Esophagus (tissue), 2 donors: Measurements from ENCODE around the gene GRB2. TPM values are rescaled to one million over a fixed set of nuclear protein-coding genes. Genes with fewer than 3 reads are reported as not detected.

ENCODE experiments used
- H3K27ac ChIP-seq, 2 donors: one replicate each; pipeline ENCODE4 v1.5.1; 2013; ENCODE audit warnings: low read depth in 2 of 2, mild to moderate bottlenecking in 2 of 2, inconsistent platforms in 1 of 2, low read length in 1 of 2, moderate library complexity in 1 of 2
- H3K27me3 ChIP-seq, 2 donors: one replicate each; pipeline ENCODE4 v1.6.1; 2013; ENCODE audit warnings: low read length in 2 of 2, control low read depth in 1 of 2, mild to moderate bottlenecking in 1 of 2; ENCODE audit not compliant: insufficient read depth in 2 of 2, control insufficient read depth in 1 of 2
- H3K36me3 ChIP-seq, 2 donors: one replicate each; pipeline ENCODE4 v1.6.1; 2013; ENCODE audit warnings: low read length in 1 of 2; ENCODE audit not compliant: control insufficient read depth in 2 of 2, insufficient read depth in 2 of 2
- H3K4me1 ChIP-seq, 2 donors: one replicate each; pipeline ENCODE4 v1.6.1; 2013; ENCODE audit warnings: low read length in 1 of 2; ENCODE audit not compliant: control insufficient read depth in 2 of 2, insufficient read depth in 2 of 2
- H3K4me3 ChIP-seq, 2 donors: one replicate each; pipeline ENCODE4 v1.5.1; 2013; ENCODE audit warnings: low read length in 2 of 2, mild to moderate bottlenecking in 2 of 2, low read depth in 1 of 2, moderate library complexity in 1 of 2
- H3K9me3 ChIP-seq, 2 donors: one replicate each; pipeline ENCODE4 v1.6.1; 2013; ENCODE audit warnings: mild to moderate bottlenecking in 2 of 2, low read depth in 1 of 2, low read length in 1 of 2, moderate library complexity in 1 of 2; ENCODE audit not compliant: control insufficient read depth in 2 of 2, insufficient read depth in 1 of 2
- WGBS, 2 donors: extraction: QIAGEN DNeasy Blood & Tissue Kit; methylation state at CpG; one replicate each; pipeline ENCODE4 v1.1.7; 2013; 5-methylcytosine and 5-hydroxymethylcytosine counted together
- polyA plus RNA-seq, 2 donors: library from polyadenylated mRNA; stranded (reverse); fragments of 200-250 nt; gene quantifications; one replicate each; pipeline ENCODE4 v1.2.3, GENCODE V29; 2013
- donor health status: healthy with polysubstance abuse.
- donor health status: Bipolar disorder and iron deficiency.

Gene GRB2
- polyA plus RNA-seq, 2 donors = 23.2 to 36.6 TPM

DNA sequence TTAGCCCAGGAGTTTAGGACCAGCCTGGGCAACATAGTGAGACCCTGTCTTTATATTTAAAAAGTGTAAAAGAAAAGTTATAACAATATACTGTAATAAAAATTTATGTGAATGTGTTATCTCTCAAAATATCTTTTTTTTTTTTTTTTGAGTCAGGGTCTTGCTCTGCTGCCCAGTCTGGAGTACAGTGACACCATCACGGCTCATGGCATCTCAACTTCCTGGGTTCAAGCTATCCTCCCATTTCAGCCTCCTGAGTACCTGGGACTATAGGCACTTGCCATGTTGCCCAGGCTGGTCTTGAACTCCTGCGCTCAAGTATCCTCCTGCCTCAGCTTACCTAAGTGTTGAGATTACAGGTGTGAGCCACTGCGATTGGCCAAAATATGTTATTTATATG is 70.8 kb downstream of the GRB2 start:
- H3K4me1 ChIP-seq = no peaks in the 10 kb centered on the region
- no peak overlapping the region for H3K4me3 ChIP-seq
- H3K27me3 ChIP-seq = no peaks in the 10 kb centered on the region
- H3K9me3 ChIP-seq = no peaks in the 10 kb centered on the region
- H3K27ac ChIP-seq = no peak overlapping the region
- WGBS, 2 donors = 97 to 98% methylated on average over 3 of the region's 3 CpGs
- H3K36me3 ChIP-seq = peaks cover 2% of the 10 kb centered on the region in 2 donors

DNA sequence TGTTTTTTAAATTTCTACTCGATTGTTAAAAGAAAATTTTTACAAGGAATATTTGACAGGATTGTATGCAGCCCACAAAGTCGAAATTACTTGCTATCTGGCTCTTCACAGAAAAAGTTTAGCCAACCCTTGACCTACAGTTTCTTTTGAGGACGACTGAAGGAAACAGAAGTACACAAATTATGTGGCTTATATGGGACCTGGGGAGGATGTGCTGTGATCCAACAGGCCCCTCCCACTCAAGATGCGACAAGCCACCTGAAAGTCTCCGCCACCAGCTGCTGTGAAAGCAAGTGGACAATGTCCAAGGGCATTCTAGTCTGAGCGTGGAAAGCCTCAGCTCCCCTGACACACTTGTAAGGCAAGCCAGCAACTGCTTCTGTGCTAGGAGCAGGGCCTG is 73.8 kb downstream of the GRB2 start:
- no peaks in the 10 kb centered on the region for H3K9me3 ChIP-seq
- H3K4me1 ChIP-seq = no peaks in the 10 kb centered on the region
- no peaks in the 10 kb centered on the region for H3K27me3 ChIP-seq
- H3K27ac ChIP-seq = no peak overlapping the region
- H3K36me3 ChIP-seq = peaks cover 2% of the 10 kb centered on the region in 2 donors
- WGBS, 2 donors = 75% methylated on average over 6 of the region's 6 CpGs
- no peak overlapping the region for H3K4me3 ChIP-seq

DNA sequence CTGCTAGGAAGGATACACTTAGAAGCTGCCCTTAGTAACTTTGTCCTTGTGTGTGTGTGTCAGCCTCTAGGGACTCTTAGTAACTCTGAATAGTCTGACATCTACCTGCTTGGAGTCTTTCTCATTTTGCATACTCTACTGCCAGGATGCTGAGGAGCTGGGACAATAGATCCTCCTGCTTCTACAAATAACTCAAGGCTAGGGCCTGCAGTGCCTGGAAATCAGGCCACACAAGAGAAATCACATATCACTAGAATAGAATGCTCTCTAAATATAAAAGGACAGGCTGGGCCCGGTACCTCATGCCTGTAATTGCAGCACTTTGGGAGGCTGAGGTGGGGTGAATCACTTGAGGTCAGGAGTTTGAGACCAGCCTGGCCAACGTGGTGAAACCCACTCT is 77.7 kb downstream of the GRB2 start:
- Histone ChIP-seq H3K27me3 (no peaks in the 10 kb centered on the region), H3K4me3 (no peak overlapping the region), H3K27ac (no peak overlapping the region), H3K9me3 (no peaks in the 10 kb centered on the region), H3K4me1 (peaks cover 0 to 2% of the 10 kb centered on the region in 2 donors), H3K36me3 (peaks cover 0 to 2% of the 10 kb centered on the region in 2 donors)
- WGBS, 2 donors = 76 to 82% methylated on average over 2 of the region's 2 CpGs

DNA sequence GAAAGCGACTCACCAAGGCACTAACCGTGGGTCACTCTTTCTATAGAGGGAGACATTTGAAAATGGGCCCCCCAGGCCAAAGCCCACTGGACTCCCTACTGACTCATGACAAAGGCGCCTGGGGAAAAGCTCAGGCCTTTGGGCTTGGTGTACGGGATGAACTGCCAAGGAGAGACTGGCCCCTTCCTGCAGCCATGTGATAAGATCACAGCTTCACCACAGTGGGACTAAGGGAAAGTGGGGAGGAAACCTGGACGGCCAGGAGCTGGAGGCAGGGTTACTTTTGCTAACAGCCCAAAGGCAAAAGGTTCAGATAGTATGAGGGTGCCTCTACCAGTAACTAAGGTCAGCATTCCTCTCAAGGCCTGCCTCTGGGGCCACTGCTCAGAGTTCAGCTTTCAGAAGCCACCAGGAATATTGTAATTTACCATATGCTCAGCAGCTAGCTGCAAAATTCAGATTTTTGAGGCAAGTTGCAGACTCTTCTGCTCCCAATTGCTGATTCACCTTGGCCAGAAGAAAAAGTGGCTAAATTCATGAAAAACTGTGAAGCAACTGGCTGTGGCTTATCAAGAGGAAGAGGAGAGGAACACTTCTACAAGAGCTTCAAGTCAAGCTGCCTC is 79.1 kb downstream of the GRB2 start:
- H3K4me3 ChIP-seq = no peak overlapping the region
- no peaks in the 10 kb centered on the region for H3K27me3 ChIP-seq
- WGBS, 2 donors = 63 to 71% methylated on average over 5 of the region's 5 CpGs
- H3K27ac ChIP-seq = peak overlapping the region; percentile 31 to 57
- peaks cover 0 to 2% of the 10 kb centered on the region in 2 donors for H3K4me1 ChIP-seq
- no peaks in the 10 kb centered on the region for H3K9me3 ChIP-seq
- peaks cover 4 to 7% of the 10 kb centered on the region in 2 donors for H3K36me3 ChIP-seq

DNA sequence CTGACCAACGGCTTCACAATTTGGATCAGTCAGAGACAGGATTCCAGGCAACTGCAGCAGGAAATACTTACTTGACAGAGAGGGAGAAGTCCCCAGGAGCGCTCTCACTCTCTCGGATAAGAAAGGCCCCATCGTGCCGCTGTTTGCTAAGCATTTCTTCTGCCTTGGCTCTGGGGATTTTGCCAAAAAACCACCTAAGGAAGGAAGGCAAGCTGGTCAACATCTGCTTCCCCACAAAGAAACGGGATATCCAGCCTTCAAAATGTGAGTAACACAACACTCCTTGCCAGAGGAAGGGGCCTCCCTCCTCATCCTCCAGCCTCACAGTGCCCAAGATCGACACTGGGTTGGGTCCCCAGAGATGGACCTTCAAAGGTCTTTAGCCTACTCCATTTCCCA is 79.7 kb downstream of the GRB2 start:
- 63 to 65% methylated on average over 7 of the region's 7 CpGs for WGBS, 2 donors
- Histone ChIP-seq H3K4me3 (no peak overlapping the region), H3K4me1 (peaks cover 0 to 2% of the 10 kb centered on the region in 2 donors), H3K27ac (peak overlapping the region in 1 of 2 donors; percentile 57), H3K27me3 (no peaks in the 10 kb centered on the region), H3K9me3 (no peaks in the 10 kb centered on the region), H3K36me3 (peaks cover 4 to 9% of the 10 kb centered on the region in 2 donors)

DNA sequence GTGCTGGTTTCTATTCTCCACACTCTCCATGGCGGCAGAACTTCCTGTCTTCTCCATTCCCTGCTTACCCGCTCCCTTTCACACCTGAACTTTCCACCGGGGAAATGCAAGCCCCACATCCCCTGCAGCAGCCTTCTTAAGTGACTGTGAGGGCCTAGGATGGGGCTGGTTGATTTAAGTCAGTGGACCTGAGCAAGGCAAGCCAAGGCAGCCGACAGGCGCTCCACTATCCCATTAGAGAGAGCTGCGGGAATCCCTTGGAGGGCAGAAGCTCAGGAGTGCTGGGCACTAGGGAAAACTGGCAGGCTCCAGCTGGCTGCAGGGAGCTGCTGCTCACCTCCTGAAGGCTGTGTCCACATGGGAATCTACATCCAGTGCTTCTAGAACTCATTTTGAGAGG is 80.1 kb downstream of the GRB2 start:
- H3K4me1 ChIP-seq = peaks cover 0 to 2% of the 10 kb centered on the region in 2 donors
- 79 to 85% methylated on average over 6 of the region's 6 CpGs for WGBS, 2 donors
- no peaks in the 10 kb centered on the region for H3K9me3 ChIP-seq
- peaks cover 4 to 14% of the 10 kb centered on the region in 2 donors for H3K36me3 ChIP-seq
- peak overlapping the region in 1 of 2 donors; percentile 70 for H3K27ac ChIP-seq
- H3K4me3 ChIP-seq = no peak overlapping the region
- H3K27me3 ChIP-seq = no peaks in the 10 kb centered on the region

DNA sequence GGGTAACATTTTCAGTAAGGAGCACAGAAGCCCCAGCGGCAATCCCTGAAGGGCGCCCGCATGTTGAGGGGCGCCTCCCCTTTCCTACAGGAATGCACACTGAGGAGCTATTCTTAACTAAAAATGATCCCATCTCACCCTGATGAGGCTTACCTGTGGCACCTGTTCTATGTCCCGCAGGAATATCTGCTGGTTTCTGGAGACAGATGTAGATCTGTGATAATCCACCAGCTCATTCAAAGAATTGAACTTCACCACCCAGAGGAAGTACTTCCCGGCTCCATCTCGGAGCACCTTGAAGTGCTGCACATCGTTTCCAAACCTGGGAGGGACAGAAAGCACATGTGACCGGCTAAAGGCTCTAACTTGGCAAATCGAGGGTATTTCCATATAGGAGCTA is 84.0 kb downstream of the GRB2 start:
- Histone ChIP-seq H3K36me3 (peaks cover 4 to 25% of the 10 kb centered on the region in 2 donors), H3K4me1 (peaks cover 0 to 2% of the 10 kb centered on the region in 2 donors), H3K4me3 (no peak overlapping the region), H3K27ac (no peak overlapping the region), H3K9me3 (no peaks in the 10 kb centered on the region), H3K27me3 (no peaks in the 10 kb centered on the region)
- WGBS, 2 donors = 86 to 90% methylated on average over 10 of the region's 10 CpGs

DNA sequence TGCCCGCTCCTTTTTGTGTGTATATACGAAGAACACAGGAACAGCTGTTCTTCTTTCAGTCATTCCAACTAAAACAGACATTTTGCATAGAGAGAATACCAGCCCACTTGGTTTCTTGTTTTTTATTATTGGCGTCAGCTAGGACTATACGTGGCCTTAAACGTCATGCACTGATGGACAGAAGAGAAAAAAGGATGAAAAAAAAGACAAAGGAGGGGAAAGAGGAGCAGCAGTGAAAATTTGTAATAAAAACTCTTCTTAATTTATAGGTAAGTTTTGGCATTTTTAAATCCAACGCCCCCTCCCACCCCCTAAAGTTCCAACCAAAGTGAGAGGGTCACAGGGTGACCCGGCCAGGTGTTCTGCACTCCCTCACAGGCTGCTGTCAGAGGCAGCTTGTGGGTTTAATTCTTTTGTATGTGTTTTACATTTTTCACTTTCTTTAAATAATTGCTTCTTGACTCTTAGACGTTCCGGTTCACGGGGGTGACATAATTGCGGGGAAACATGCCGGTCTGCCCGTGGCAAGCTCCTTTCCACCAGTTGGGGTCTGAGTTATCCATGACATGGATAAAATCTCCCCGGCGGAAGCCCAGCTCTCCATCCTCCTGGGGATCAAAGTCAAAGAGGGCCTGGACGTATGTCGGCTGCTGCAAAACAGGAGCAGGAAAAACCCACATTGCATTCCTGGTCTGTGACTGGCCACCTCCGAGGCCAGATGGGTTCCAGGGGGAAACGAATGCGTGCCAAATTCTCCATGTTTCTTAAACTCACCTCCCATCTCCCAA is 85.4 kb downstream of the GRB2 start:
- Histone ChIP-seq H3K36me3 (peaks cover 4 to 25% of the 10 kb centered on the region in 2 donors), H3K27ac (no peak overlapping the region), H3K4me1 (no peaks in the 10 kb centered on the region), H3K27me3 (no peaks in the 10 kb centered on the region), H3K4me3 (no peak overlapping the region), H3K9me3 (no peaks in the 10 kb centered on the region)
- 85 to 86% methylated on average over 20 of the region's 20 CpGs for WGBS, 2 donors

DNA sequence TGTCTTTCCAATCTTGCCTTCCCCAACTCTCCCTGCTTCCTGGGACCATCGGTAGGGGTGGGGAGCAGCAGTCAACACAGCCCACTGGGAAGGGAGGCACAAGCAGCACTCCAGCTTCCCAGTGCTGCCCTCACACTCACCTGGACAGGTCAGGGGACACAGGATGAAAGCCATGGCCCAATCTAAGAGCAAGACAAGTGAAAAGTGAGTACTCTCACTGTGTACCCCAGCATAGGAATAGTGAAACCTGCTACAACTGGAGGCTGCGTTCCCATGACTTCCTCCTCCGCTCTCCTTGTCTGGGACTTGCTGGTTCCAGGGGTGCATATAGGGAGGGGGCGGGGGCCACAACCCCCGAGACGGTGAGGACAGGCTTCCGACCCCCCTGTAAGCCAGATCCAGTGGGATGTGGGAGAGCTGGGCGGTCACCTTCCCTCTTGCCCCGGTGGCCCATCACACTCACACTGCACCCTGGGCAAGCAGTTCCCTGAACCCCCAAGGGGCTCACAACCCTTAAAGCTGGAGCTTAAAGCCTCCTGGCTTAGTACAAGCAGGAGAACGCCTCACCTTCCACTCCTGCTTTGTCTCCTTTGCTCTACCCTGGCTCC is 86.8 kb downstream of the GRB2 start:
- no peaks in the 10 kb centered on the region for H3K9me3 ChIP-seq
- no peaks in the 10 kb centered on the region for H3K27me3 ChIP-seq
- no peak overlapping the region for H3K27ac ChIP-seq
- H3K4me1 ChIP-seq = no peaks in the 10 kb centered on the region
- 90 to 91% methylated on average over 10 of the region's 10 CpGs for WGBS, 2 donors
- H3K36me3 ChIP-seq = peaks cover 4 to 25% of the 10 kb centered on the region in 2 donors
- no peak overlapping the region for H3K4me3 ChIP-seq
